Measurements from ENCODE around the gene ASTN2. TPM values are rescaled to one million over a fixed set of nuclear protein-coding genes. Genes with fewer than 3 reads are reported as not detected.

Gene ASTN2
- total and polyA plus RNA-seq, 12 donors = 1.9 to 11.1 (median 4.0) TPM

GRCh38 chr9:117008461-117008860 lies 406.4 kb downstream of the ASTN2 start:
- no peaks in the 10 kb centered on the region for H3K36me3 ChIP-seq
- no peaks in the 10 kb centered on the region for H3K27me3 ChIP-seq
- no peaks in the 10 kb centered on the region for H3K9me3 ChIP-seq
- intact Hi-C loops (cut with DNase I) = no loop called here
- DNase-seq = no peak
- ATAC-seq = no peak
- H3K4me3 ChIP-seq = no peak overlapping the region
- no peaks in the 10 kb centered on the region for H3K4me1 ChIP-seq
- no peak overlapping the region for H3K27ac ChIP-seq
- no peak for TF ChIP-seq CTCF (IDR thresholded peaks at IDR 0.05)

- no peak for ATAC-seq
- WGBS, 2 donors = 56 to 60% methylated on average over 3 of the region's 3 CpGs
- intact Hi-C loops (cut with DNase I) = no loop called here
These were observed 412.2 kb downstream of the ASTN2 start for GRCh38 chr9:117002686-117003085.

GRCh38 chr9:117000834-117001233 lies 414.0 kb downstream of the ASTN2 start:
- no peak overlapping the region for H3K4me3 ChIP-seq
- DNase-seq = no peak
- no peaks in the 10 kb centered on the region for H3K9me3 ChIP-seq
- no peaks in the 10 kb centered on the region for H3K4me1 ChIP-seq
- no peak for ATAC-seq
- no peaks in the 10 kb centered on the region for H3K36me3 ChIP-seq
- no peak overlapping the region for H3K27ac ChIP-seq
- H3K27me3 ChIP-seq = no peaks in the 10 kb centered on the region
- intact Hi-C loops (cut with DNase I) = no loop called here
- no peak for TF ChIP-seq CTCF (IDR thresholded peaks at IDR 0.05)

More at GRCh38 chr9:117002686-117003085, 412.2 kb downstream of the ASTN2 start:
- H3K27me3 ChIP-seq = no peaks in the 10 kb centered on the region
- H3K36me3 ChIP-seq = no peaks in the 10 kb centered on the region
- no peaks in the 10 kb centered on the region for H3K4me1 ChIP-seq
- no peaks in the 10 kb centered on the region for H3K9me3 ChIP-seq
- no peak for TF ChIP-seq CTCF (IDR thresholded peaks at IDR 0.05)
- H3K27ac ChIP-seq = no peak overlapping the region
- no peak for DNase-seq
- no peak overlapping the region for H3K4me3 ChIP-seq

GRCh38 chr9:117000196-117000723 lies 414.6 kb downstream of the ASTN2 start:
- H3K4me1 ChIP-seq = no peaks in the 10 kb centered on the region
- TF ChIP-seq CTCF (IDR thresholded peaks at IDR 0.05) = no peak
- H3K27me3 ChIP-seq = no peaks in the 10 kb centered on the region
- no peaks in the 10 kb centered on the region for H3K36me3 ChIP-seq
- no peak for DNase-seq
- whole genome bisulfite sequencing, 2 donors = 85 to 91% methylated on average over 2 of the region's 2 CpGs
- ATAC-seq = no peak
- intact Hi-C loops (cut with DNase I) = no loop called here
- no peak overlapping the region for H3K27ac ChIP-seq
- no peaks in the 10 kb centered on the region for H3K9me3 ChIP-seq
- no peak overlapping the region for H3K4me3 ChIP-seq
